Testis (tissue), 2 donors: Measurements from ENCODE around the gene SRL.

Experiments
- POLR2A ChIP-seq: fragments of 450-650 bp; IDR thresholded peaks from one replicate; pipeline ENCODE4 v1.6.1; 2017; ENCODE audit warnings: antibody characterized with exemption, mild to moderate bottlenecking, moderate library complexity
- TF ChIP-seq, protein P1 (sequence below), 3 experiments: fragments of 450-650 bp in 2 of 3; fragments of 200-600 bp in 1 of 3; sonication (generic) in 1 of 3; IDR thresholded peaks; one replicate each; pipeline ENCODE4 v1.5.1; 2016 to 2019; ENCODE audit warnings: antibody characterized with exemption in 3 of 3, mild to moderate bottlenecking in 2 of 3, moderate library complexity in 1 of 3

DNA sequence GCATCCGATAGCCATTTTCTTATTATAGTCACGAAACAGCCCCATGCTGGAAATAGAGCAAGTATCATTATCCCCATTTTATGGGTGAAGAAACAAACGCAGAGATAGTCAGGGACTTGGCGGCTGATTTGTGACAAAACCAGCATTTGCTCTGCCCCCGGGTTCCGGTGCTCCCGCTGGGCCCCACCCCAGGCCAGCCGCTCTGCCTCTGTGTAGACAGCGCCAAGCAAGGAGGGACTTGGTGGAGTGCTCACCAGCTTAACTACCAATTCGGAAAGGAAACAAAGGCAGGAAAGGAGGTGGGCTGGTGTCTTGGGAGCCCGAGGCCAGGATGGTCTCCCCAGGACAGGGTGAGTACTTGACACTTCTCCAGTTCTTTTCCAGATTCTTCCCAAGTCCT lies 10.0 kb downstream of the SRL start:
- TF ChIP-seq, protein P1, sequence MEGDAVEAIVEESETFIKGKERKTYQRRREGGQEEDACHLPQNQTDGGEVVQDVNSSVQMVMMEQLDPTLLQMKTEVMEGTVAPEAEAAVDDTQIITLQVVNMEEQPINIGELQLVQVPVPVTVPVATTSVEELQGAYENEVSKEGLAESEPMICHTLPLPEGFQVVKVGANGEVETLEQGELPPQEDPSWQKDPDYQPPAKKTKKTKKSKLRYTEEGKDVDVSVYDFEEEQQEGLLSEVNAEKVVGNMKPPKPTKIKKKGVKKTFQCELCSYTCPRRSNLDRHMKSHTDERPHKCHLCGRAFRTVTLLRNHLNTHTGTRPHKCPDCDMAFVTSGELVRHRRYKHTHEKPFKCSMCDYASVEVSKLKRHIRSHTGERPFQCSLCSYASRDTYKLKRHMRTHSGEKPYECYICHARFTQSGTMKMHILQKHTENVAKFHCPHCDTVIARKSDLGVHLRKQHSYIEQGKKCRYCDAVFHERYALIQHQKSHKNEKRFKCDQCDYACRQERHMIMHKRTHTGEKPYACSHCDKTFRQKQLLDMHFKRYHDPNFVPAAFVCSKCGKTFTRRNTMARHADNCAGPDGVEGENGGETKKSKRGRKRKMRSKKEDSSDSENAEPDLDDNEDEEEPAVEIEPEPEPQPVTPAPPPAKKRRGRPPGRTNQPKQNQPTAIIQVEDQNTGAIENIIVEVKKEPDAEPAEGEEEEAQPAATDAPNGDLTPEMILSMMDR (IDR thresholded peaks at IDR 0.05), result no peak
- no peak for TF ChIP-seq POLR2A
